K562 (cell line): ENCODE measurements around the gene ALOXE3. TPM values are rescaled to one million over a fixed set of nuclear protein-coding genes. Genes with fewer than 3 reads are reported as not detected.
A peak's percentile ranks its signal among the peaks of the same experiment; 100 is the strongest.

ENCODE experiments used
- CHD1 ChIP-seq: fragments of 200-600 bp; sonication (generic); IDR thresholded peaks from one replicate; pipeline ENCODE4 v1.6.1; 2012; ENCODE audit warnings: mild to moderate bottlenecking, moderate library complexity, low read length, inconsistent platforms
- CREB1 ChIP-seq, 2 experiments: sonication (generic) in 1 of 2; formaldehyde crosslinking in 1 of 2; IDR thresholded peaks; 2 replicates each; pipeline versions ENCODE4 v1.6.1 to v1.8.0; 2012 to 2022; ENCODE audit warnings: inconsistent platforms in 1 of 2, mild to moderate bottlenecking in 1 of 2, missing genetic modification reagents in 1 of 2, moderate library complexity in 1 of 2
- CREM ChIP-seq: IDR thresholded peaks from 2 replicates; pipeline ENCODE4 v1.6.1; 2014; ENCODE audit warnings: antibody characterized with exemption, low read depth
- EP400 ChIP-seq: fragments of 450-650 bp; IDR thresholded peaks from 2 replicates; pipeline ENCODE4 v1.6.1; 2017; ENCODE audit warnings: antibody characterized with exemption, mild to moderate bottlenecking, moderate library complexity
- ESRRA ChIP-seq: fragments of 450-650 bp; IDR thresholded peaks from 2 replicates; pipeline ENCODE4 v1.6.1; 2014; ENCODE audit warnings: low read depth, mild to moderate bottlenecking, moderate library complexity, borderline replicate concordance
- ESRRB ChIP-seq: fragments of 250-450 bp; sonication (Bioruptor Pico); IDR thresholded peaks from 2 replicates; pipeline ENCODE4 v1.5.0; 2020; ENCODE audit warnings: mild to moderate bottlenecking, moderate library complexity, borderline replicate concordance
- JUN ChIP-seq, 2 experiments: sonication (generic) in 1 of 2; formaldehyde crosslinking in 1 of 2; IDR thresholded peaks; 2 replicates each; pipeline versions ENCODE4 v1.6.1 to v1.8.0; 2012 to 2022; ENCODE audit warnings: borderline replicate concordance in 2 of 2, mild to moderate bottlenecking in 2 of 2, improper control_type of control experiment in 1 of 2, low read depth in 1 of 2, low read length in 1 of 2, missing genetic modification reagents in 1 of 2
- NEUROD1 ChIP-seq: fragments of 150-350 bp; IDR thresholded peaks from 2 replicates; pipeline ENCODE4 v1.6.1; 2014; ENCODE audit warnings: borderline replicate concordance, low read length, low read depth; ENCODE audit not compliant: partially characterized antibody
- PHF21A ChIP-seq: fragments of 450-650 bp; IDR thresholded peaks from 2 replicates; pipeline ENCODE4 v1.6.1; 2017; ENCODE audit warnings: low read depth, borderline replicate concordance
- PRDM10 ChIP-seq: fragments of 450-650 bp; IDR thresholded peaks from 2 replicates; pipeline ENCODE4 v1.6.1; 2018; ENCODE audit not compliant: partially characterized antibody
- RBM25 ChIP-seq: fragments of 200-400 bp; formaldehyde crosslinking; IDR thresholded peaks from 2 replicates; pipeline ENCODE4 v1.6.1; 2018; ENCODE audit warnings: low read length, low read depth, moderate library complexity; ENCODE audit not compliant: severe bottlenecking
- RNF2 ChIP-seq: sonication (generic); IDR thresholded peaks from 2 replicates; pipeline ENCODE4 v1.6.1; 2016
- STAT5A ChIP-seq: IDR thresholded peaks from 2 replicates; pipeline ENCODE4 v1.6.1; 2012; ENCODE audit warnings: low read length, inconsistent platforms, borderline replicate concordance
- VEZF1 ChIP-seq: fragments of 200-800 bp; sonication (Bioruptor generic); IDR thresholded peaks from 2 replicates; pipeline ENCODE4 v1.6.1; 2017; ENCODE audit warnings: missing genetic modification characterization, missing compliant biosample characterization
- ZFP30 ChIP-seq: fragments of 250-450 bp; sonication (Bioruptor Pico); IDR thresholded peaks from 2 replicates; pipeline ENCODE4 v1.8.0; 2022; ENCODE audit warnings: moderate library complexity, mild to moderate bottlenecking, inconsistent platforms, borderline replicate concordance
- polyA plus RNA-seq, 8 experiments: library from polyadenylated mRNA; depleted of rRNA in 4 of 8; stranded (reverse) in 5 of 8; unstranded in 3 of 8; fragments of >200 nt; fragmentation: Nextera tagmentation in 2 of 8; fragmentation: Illumina TruSeq in 1 of 8; extraction: Ambion mirVana in 2 of 8; extraction: Trizol in 1 of 8; gene quantifications; 2 replicates each; pipeline versions ENCODE4 v1.2.1 to v1.2.3, GENCODE V29; 2011 to 2014; ENCODE audit warnings: inconsistent platforms in 1 of 8, missing spikeins in 1 of 8
- total RNA-seq, 7 experiments: library from RNA; depleted of rRNA in 6 of 7; stranded (reverse); fragments of >200 nt in 6 of 7; fragmentation: Illumina TruSeq in 2 of 7; extraction: Trizol in 2 of 7; gene quantifications; 2 replicates each; pipeline versions ENCODE4 v1.2.1 to v1.2.3, GENCODE V29; 2011 to 2021; ENCODE audit warnings: low replicate concordance in 1 of 7
- TF ChIP-seq, protein P1 (sequence below): fragments of 450-650 bp; IDR thresholded peaks from 2 replicates; pipeline ENCODE4 v1.6.1; 2014; ENCODE audit warnings: low read depth, mild to moderate bottlenecking, moderate library complexity, borderline replicate concordance

The ALOXE3 gene
- total and polyA plus RNA-seq, 9 of the 15 experiments (the other 6 are each of a cell fraction or from before 2014, with no cell fraction given): 0.04 TPM; not detected in 8

DNA sequence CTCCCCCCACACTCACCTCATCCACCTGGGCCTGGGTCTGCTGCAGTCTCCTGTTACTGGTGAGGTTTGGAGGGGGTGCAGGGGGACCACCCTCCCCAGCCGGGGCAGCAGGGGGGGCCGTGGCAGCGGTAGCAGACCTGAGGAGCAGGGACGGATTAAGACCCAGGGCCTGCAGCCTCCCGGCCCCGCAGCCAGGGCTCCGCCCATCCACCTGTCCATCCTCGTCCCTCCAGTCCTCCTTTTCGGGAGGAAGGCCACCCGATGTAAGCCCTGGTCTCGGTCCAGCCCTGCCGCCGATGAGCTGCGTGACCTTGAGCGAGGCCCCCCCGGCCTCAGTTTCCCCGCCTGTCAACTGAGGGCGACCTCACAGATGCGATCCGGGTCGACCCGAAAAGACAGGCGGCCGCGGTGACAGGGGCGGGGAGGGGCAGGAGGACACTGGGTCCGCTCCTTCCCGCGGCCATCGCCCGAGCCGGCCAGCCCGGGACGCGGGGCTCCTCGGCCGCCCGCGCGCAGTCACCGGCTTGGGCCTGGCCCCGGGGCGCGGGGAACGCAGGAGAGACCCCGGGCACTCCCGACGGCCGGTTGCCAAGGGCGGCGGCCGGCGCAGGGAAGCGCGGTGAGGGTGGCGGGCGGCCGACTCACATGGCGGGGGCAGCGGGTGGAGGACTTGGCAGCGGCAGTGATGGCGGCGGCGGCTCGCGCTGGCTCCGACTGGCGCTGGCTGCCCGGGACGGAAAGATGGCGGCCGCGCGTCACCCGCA lies 44.1 kb upstream of the ALOXE3 start, which contains the start of gene VAMP2 (continued):
- TF ChIP-seq VEZF1: peak; percentile 67; the same call in 1 of the 2 replicates
- TF ChIP-seq RBM25: no peak
- no peak for TF ChIP-seq RNF2
- TF ChIP-seq CHD1: peak; percentile 53
- no peak for TF ChIP-seq PRDM10
- TF ChIP-seq CREM: peak; percentile 70
- no peak for TF ChIP-seq ZFP30 (CRISPR knock-in tag)
- peak; percentile 47; the same call in 1 of the 2 replicates for TF ChIP-seq EP400
- TF ChIP-seq, protein P1, sequence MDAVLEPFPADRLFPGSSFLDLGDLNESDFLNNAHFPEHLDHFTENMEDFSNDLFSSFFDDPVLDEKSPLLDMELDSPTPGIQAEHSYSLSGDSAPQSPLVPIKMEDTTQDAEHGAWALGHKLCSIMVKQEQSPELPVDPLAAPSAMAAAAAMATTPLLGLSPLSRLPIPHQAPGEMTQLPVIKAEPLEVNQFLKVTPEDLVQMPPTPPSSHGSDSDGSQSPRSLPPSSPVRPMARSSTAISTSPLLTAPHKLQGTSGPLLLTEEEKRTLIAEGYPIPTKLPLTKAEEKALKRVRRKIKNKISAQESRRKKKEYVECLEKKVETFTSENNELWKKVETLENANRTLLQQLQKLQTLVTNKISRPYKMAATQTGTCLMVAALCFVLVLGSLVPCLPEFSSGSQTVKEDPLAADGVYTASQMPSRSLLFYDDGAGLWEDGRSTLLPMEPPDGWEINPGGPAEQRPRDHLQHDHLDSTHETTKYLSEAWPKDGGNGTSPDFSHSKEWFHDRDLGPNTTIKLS: peak; percentile 60; the same call in 1 of the 2 replicates
- no peak for TF ChIP-seq STAT5A
- no peak for TF ChIP-seq ESRRB (CRISPR knock-in tag)
- no peak for TF ChIP-seq JUN (IDR thresholded peaks at IDR 0.05; ENCODE audit: borderline replicate concordance, low read depth, low read length)
- peak; percentile 61; the same call in 1 of the 2 replicates for TF ChIP-seq JUN (CRISPR knock-in tag; IDR thresholded peaks at IDR 0.05; ENCODE audit: borderline replicate concordance)
- TF ChIP-seq NEUROD1: no peak
- TF ChIP-seq ESRRA: 0 out of 2 replicates have a peak, but pooled peaks have one; percentile 12
- no peak for TF ChIP-seq PHF21A
- TF ChIP-seq CREB1 (IDR thresholded peaks at IDR 0.05): no peak
- TF ChIP-seq CREB1 (CRISPR knock-in tag; IDR thresholded peaks at IDR 0.05): peak; percentile 38; the same call in 1 of the 2 replicates
